ENCODE results near the gene ERCC2. TPM values are rescaled to one million over a fixed set of nuclear protein-coding genes. Genes with fewer than 3 reads are reported as not detected.

The ERCC2 gene
- total and polyA plus RNA-seq, 2 of the 8 experiments (the other 6 are each of a cell fraction or from before 2014, with no cell fraction given), result 107 to 117 TPM

DNA sequence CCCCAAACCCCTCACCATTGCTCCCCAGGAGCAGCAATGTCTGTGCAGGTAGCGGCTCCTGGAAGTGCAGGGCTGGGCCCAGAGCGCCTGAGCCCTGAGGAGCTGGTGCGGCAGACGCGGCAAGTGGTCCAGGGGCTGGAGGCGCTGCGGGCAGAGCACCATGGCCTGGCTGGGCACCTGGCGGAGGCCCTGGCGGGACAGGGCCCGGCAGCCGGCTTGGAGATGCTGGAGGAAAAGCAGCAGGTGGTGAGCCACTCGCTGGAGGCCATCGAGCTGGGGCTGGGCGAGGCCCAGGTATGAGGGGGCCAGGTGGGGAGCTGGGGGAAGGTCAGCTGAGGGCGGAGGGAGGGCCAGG lies 24.9 kb downstream of the ERCC2 start:
- no peak overlapping the region for H2BK12ac ChIP-seq (ENCODE audit: low read depth, low read length)
- H3K4me1 ChIP-seq (replicated peaks in 1 of 4; ENCODE audit: control insufficient read depth in 3 of 4, insufficient read depth in 4 of 4, low read length in 3 of 4), result peaks cover 0 to 12% (median 5%) of the 10 kb centered on the region in 4 experiments; a peak in 5 of 7 replicates
- no peak overlapping the region for H3K56ac ChIP-seq (replicated peaks; ENCODE audit: insufficient read length, low read depth, low read length)
- ChIA-PET CTCF (ENCODE audit: partially characterized antibody) (interaction anchor here (1.2 to 2.5 kb wide), 4 partner anchors 19 to 58 kb away, joined by 3 to 7 read pairs (median 5); no protein-coding TSS in a partner anchor), POLR2A (ENCODE audit: partially characterized antibody) (interaction anchor here (1.7 to 4.9 kb wide), 2 partner anchors 11 kb away, joined by 5 to 25 read pairs; no protein-coding TSS in a partner anchor)
- H3K36me3 ChIP-seq (ENCODE audit: control insufficient read depth in 2 of 4, insufficient read depth in 4 of 4, low read length in 3 of 4), result peaks cover 0 to 6% (median 1%) of the 10 kb centered on the region in 4 experiments; a peak in 2 of 8 replicates
- no peak overlapping the region for H3K27ac ChIP-seq (ENCODE audit: low read depth, low read length)
- H3K4me2 ChIP-seq (ENCODE audit: insufficient read depth in 1 of 2, low read depth in 2 of 2, low read length in 2 of 2), result no peak overlapping the region
- FAIRE-seq (no peak), DNase-seq (ENCODE audit: low read depth in 1 of 2, low spot score in 2 of 2) (no peak)
- 90% methylated on average over 12 of the region's 15 CpGs; no CpG with 5 or more reads in 1 of the 2 experiments for WGBS, 2 experiments (ENCODE audit: extremely low coverage in 1 of 2, insufficient coverage in 1 of 2, insufficient read length in 1 of 2, insufficient replicate concordance in 2 of 2, low coverage in 1 of 2, low lambda C conversion rate in 2 of 2, missing lambda C conversion rate in 1 of 2)
- H3K4ac ChIP-seq (replicated peaks; ENCODE audit: insufficient read length, low read depth, low read length), result no peak overlapping the region
- no peak overlapping the region for H3K14ac ChIP-seq (ENCODE audit: insufficient read length)
- H3K79me1 ChIP-seq (ENCODE audit: low read depth, low read length), result no peaks in the 10 kb centered on the region
- H3K27me3 ChIP-seq (replicated peaks in 1 of 4; ENCODE audit: control insufficient read depth in 3 of 4, extremely low read depth in 1 of 4, insufficient read depth in 3 of 4, low read length in 3 of 4), result peaks cover 4 to 16% (median 13%) of the 10 kb centered on the region in 4 experiments; a peak in 6 of 7 replicates
- H3K18ac ChIP-seq (ENCODE audit: extremely low read depth, low read length), result no peak overlapping the region
- peaks cover 3% of the 10 kb centered on the region; the same call in 1 of the 2 replicates for H3K23me2 ChIP-seq (ENCODE audit: low read depth, low read length)
- no peaks in the 10 kb centered on the region for H3K79me2 ChIP-seq (ENCODE audit: control insufficient read depth in 1 of 2, insufficient read depth in 2 of 2, low read length in 2 of 2)
- H3K4me3 ChIP-seq (ENCODE audit: extremely low read depth in 1 of 4, insufficient read depth in 2 of 4, low read depth in 3 of 4, low read length in 4 of 4), result no peak overlapping the region
- no peak overlapping the region for H2BK5ac ChIP-seq (ENCODE audit: low read depth, low read length)
- no peaks in the 10 kb centered on the region for H3K9me3 ChIP-seq (ENCODE audit: insufficient read depth in 2 of 2, low read depth in 1 of 2, low read length in 1 of 2)
- no peak overlapping the region for H4K8ac ChIP-seq (ENCODE audit: extremely low read depth, insufficient read depth, low read length)
- H2BK120ac ChIP-seq (replicated peaks; ENCODE audit: low read depth, low read length), result no peak overlapping the region
- H4K20me1 ChIP-seq (replicated peaks in 1 of 2; ENCODE audit: control insufficient read depth in 1 of 2, insufficient read depth in 2 of 2, low read length in 2 of 2), result peaks cover 3 to 22% of the 10 kb centered on the region in 2 experiments
- H3K23ac ChIP-seq (ENCODE audit: insufficient read length), result no peak overlapping the region
- no peak overlapping the region for H2AFZ ChIP-seq (ENCODE audit: low read length)
- no peak overlapping the region for H3K9ac ChIP-seq (replicated peaks in 1 of 4; ENCODE audit: extremely low read depth in 1 of 4, low read depth in 3 of 4, low read length in 3 of 4)
- H2BK20ac ChIP-seq (ENCODE audit: low read length), result no peak overlapping the region
- H4K5ac ChIP-seq (ENCODE audit: insufficient read length, low read depth, low read length), result no peak overlapping the region
- no peak overlapping the region for H2BK15ac ChIP-seq (ENCODE audit: low read length)
- no peak overlapping the region for H2AK5ac ChIP-seq (ENCODE audit: low read depth, low read length)
- H4K91ac ChIP-seq (replicated peaks; ENCODE audit: insufficient read length, low read length), result no peak overlapping the region
- TF ChIP-seq CREB1 (IDR thresholded peaks at IDR 0.05) (no peak), BACH1 (IDR thresholded peaks at IDR 0.05; ENCODE audit: low read length) (no peak), MAFK (IDR thresholded peaks at IDR 0.05; ENCODE audit: low read depth, low read length) (no peak), SP2 (IDR thresholded peaks at IDR 0.05; ENCODE audit: low read length) (no peak), CTBP2 (IDR thresholded peaks at IDR 0.05; ENCODE audit: borderline replicate concordance, insufficient read depth, insufficient read length, low read length) (no peak), CBX5 (IDR thresholded peaks at IDR 0.05; ENCODE audit: low read depth, low read length) (no peak), CHD1 (IDR thresholded peaks at IDR 0.05; ENCODE audit: low read depth, low read length) (no peak), TEAD4 (IDR thresholded peaks at IDR 0.05; ENCODE audit: low read depth, low read length) (no peak), EGR1 (IDR thresholded peaks at IDR 0.05; ENCODE audit: borderline replicate concordance, low read depth, low read length) (no peak), BRCA1 (IDR thresholded peaks at IDR 0.05; ENCODE audit: low read depth, low read length) (no peak), SUZ12 (IDR thresholded peaks at IDR 0.05; ENCODE audit: low read length) (no peak)
- TF ChIP-seq, protein P1, sequence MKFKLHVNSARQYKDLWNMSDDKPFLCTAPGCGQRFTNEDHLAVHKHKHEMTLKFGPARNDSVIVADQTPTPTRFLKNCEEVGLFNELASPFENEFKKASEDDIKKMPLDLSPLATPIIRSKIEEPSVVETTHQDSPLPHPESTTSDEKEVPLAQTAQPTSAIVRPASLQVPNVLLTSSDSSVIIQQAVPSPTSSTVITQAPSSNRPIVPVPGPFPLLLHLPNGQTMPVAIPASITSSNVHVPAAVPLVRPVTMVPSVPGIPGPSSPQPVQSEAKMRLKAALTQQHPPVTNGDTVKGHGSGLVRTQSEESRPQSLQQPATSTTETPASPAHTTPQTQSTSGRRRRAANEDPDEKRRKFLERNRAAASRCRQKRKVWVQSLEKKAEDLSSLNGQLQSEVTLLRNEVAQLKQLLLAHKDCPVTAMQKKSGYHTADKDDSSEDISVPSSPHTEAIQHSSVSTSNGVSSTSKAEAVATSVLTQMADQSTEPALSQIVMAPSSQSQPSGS (IDR thresholded peaks at IDR 0.05; ENCODE audit: low read length), result no peak
- TF ChIP-seq, protein P2, sequence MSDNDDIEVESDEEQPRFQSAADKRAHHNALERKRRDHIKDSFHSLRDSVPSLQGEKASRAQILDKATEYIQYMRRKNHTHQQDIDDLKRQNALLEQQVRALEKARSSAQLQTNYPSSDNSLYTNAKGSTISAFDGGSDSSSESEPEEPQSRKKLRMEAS (IDR thresholded peaks at IDR 0.05), result no peak
